ENCODE measurements around the gene CLDN10. TPM values are rescaled to one million over a fixed set of nuclear protein-coding genes. Genes with fewer than 3 reads are reported as not detected.

The CLDN10 gene
- total RNA-seq, 1 donor from 2014 or later: 0.35 TPM

GRCh38 chr13:95585867-95586266 lies 33.3 kb downstream of the CLDN10 start:
- intact Hi-C loops (cut with DNase I): no loop called here
- no peak for DNase-seq (ENCODE audit: missing footprints)
- no peak for ATAC-seq

DNA sequence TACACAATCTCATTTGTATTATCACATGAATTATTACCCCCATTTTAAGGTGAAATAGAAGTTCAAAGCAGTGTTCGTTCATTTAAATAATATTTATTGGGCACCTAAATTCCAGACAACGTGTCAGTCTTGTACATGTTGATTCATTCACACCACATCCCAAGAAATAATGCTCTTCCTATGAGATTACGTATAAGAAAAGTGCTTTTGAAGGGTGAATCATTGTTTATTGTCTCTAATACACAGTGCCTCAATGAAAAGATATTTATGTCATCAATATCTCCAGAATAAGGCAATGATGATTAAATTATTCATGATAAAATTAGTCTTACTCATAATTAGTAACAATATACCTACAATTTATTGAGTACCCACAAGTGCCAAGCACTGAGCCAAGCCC lies 35.6 kb downstream of the CLDN10 start:
- no peak for ATAC-seq
- intact Hi-C loops (cut with DNase I): no loop called here
- no peak for DNase-seq (ENCODE audit: missing footprints)

- DNase-seq (ENCODE audit: missing footprints) (no peak), ATAC-seq (no peak)
- intact Hi-C loops (cut with DNase I): no loop called here
Measured at GRCh38 chr13:95588721-95589120, 36.2 kb downstream of the CLDN10 start.

GRCh38 chr13:95593462-95593861 lies 40.9 kb downstream of the CLDN10 start:
- ATAC-seq: no peak
- intact Hi-C loops (cut with DNase I): no loop called here
- DNase-seq (ENCODE audit: missing footprints): no peak

GRCh38 chr13:95596701-95597100 lies 44.2 kb downstream of the CLDN10 start:
- DNase-seq (ENCODE audit: missing footprints) (no peak), ATAC-seq (no peak)
- intact Hi-C loops (cut with DNase I): no loop called here

DNA sequence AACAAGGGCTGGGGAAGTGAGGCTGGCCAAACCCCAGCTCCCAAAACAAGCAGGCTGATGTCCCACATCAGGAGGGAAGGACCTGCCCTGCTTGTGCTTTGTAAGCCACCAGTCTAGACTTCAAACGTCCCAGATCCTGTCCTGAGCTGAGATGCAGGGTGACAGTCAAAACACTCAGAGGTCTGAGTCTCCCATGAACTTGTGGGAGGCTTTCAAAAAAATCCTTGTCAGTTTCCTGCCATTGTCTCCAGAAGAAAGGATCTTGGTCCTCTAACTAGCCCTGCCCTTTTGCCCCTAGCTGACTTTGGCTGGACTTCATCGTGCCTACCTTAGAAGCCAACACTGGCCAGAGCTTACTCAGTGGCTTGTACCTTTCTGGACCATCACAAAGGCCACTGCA lies 48.7 kb downstream of the CLDN10 start:
- DNase-seq (ENCODE audit: missing footprints) (no peak), ATAC-seq (no peak)
- intact Hi-C loops (cut with DNase I): no loop called here

GRCh38 chr13:95601906-95602305 lies 49.4 kb downstream of the CLDN10 start:
- DNase-seq (ENCODE audit: missing footprints) (no peak), ATAC-seq (no peak)
- intact Hi-C loops (cut with DNase I): no loop called here

GRCh38 chr13:95603887-95604555 lies 51.5 kb downstream of the CLDN10 start:
- DNase-seq (ENCODE audit: missing footprints) (no peak), ATAC-seq (no peak)
- intact Hi-C loops (cut with DNase I): no loop called here

DNA sequence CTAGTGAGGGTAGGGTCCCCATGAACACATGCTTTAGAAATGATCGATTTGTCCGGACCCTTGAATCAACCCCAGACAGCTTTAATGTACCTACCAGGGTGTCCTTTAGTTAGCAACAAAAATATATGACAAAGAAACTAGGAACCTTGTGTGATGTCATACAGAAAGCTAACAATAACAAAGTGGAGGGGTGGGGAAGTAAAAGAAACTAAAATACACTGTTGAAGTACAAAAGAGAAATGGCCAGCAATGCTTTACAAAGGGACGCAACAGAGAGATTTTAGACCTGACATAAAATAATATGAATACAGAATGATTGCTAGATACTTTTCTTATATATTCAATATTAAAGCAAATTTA lies 52.0 kb downstream of the CLDN10 start:
- no peak for ATAC-seq
- DNase-seq (ENCODE audit: missing footprints): no peak
- intact Hi-C loops (cut with DNase I): no loop called here

- intact Hi-C loops (cut with DNase I): no loop called here
- DNase-seq (ENCODE audit: missing footprints): no peak
- no peak for ATAC-seq
Measured at GRCh38 chr13:95605448-95606125, 53.1 kb downstream of the CLDN10 start.

DNA sequence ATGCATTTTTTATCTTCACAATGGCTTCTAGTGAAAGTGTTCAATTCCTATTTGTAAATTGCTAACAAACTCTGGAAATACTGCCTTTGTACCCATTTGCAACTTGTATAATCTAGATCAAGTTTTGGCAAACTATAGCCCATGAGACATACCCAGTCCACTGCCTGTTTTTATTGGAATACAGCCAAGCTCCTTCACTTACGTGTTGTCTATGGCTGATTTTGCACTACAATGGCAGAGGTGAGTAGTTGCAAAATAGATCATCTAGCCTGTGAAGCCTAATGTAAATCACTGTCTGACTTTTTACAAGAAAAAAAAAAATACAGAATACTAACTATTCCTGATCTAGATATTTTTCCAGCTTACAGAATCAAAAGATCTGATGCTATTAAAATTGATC lies 54.8 kb downstream of the CLDN10 start:
- DNase-seq (ENCODE audit: missing footprints) (no peak), ATAC-seq (no peak)
- intact Hi-C loops (cut with DNase I): no loop called here

- intact Hi-C loops (cut with DNase I): no loop called here
- ATAC-seq (no peak), DNase-seq (ENCODE audit: missing footprints) (no peak)
Measured at GRCh38 chr13:95608640-95609323, 56.3 kb downstream of the CLDN10 start.

DNA sequence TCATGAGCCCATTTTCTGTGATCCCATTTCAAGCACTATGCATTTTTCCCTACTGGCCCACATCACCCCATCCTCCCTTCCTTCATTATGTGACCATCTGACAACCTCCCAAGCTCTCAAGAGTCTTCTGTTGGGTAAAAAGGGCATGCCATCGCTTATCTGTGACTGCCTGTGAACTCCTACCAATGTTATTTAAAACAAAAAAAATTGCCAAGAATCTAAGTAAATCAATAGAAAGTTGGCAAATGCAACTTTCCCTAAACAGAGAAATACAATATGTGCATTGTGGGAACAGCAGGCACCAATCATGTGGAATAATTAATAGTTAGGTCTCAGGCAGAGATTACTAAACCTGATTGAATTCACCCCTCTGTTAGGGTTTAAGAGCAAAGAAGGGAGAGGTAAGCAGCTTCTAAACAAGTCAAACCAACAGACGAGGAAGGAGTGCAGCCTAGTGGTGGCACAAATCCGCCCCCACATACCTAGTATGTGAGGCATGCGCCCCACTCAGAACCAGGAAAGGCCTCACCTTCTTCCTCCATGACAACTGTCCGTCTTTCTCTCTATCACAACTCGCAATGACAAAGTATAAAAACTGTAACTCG lies 62.2 kb downstream of the CLDN10 start:
- DNase-seq (ENCODE audit: missing footprints) (no peak), ATAC-seq (no peak)
- intact Hi-C loops (cut with DNase I): no loop called here

- ATAC-seq (no peak), DNase-seq (ENCODE audit: missing footprints) (no peak)
- intact Hi-C loops (cut with DNase I): no loop called here
Measured at GRCh38 chr13:95615539-95615938, 63.0 kb downstream of the CLDN10 start.

GRCh38 chr13:95620030-95620824 lies 67.7 kb downstream of the CLDN10 start:
- ATAC-seq (no peak), DNase-seq (ENCODE audit: missing footprints) (no peak)
- intact Hi-C loops (cut with DNase I): loop anchor here (5.0 kb wide), 3 partner anchors 37 to 128 kb away; no protein-coding TSS in a partner anchor

GRCh38 chr13:95620825-95621498 lies 68.4 kb downstream of the CLDN10 start:
- peak; percentile 62 for ATAC-seq

DNA sequence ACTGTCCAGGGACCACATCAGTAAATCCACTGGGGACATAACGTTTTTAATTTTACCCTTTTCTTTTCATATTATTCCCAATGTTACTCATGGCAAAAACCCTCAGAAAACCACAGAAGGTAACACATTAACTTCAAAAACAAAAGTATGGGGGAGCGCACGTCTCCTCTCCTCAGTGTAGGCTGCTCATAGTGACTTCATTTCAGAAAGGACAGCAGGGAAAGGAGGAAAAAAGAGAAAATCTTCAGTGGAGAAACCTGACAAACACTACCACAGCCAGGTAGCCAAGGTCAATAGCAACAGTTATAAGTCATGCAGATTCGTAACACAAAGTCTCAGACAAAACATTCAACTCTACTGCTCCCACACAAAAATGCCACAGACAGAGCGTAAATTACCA lies 70.6 kb downstream of the CLDN10 start:
- intact Hi-C loops (cut with DNase I): loop anchor here (5.0 kb wide), 3 partner anchors 34 to 131 kb away; no protein-coding TSS in a partner anchor
- DNase-seq (ENCODE audit: missing footprints) (no peak), ATAC-seq (no peak)

More at GRCh38 chr13:95620825-95621498, 68.4 kb downstream of the CLDN10 start:
- DNase-seq (ENCODE audit: missing footprints): no peak
- intact Hi-C loops (cut with DNase I): loop anchor here (5.0 kb wide), 3 partner anchors 36 to 129 kb away; no protein-coding TSS in a partner anchor

- DNase-seq (ENCODE audit: missing footprints) (no peak), ATAC-seq (peak; percentile 60)
- intact Hi-C loops (cut with DNase I): loop anchor here (2.0 to 5.0 kb wide), 4 partner anchors 33 to 211 kb away; no protein-coding TSS in a partner anchor
Measured at GRCh38 chr13:95624020-95624419, 71.5 kb downstream of the CLDN10 start.
